Amygdala (tissue), 56 donors: ENCODE data around the gene CYP4F8.

ENCODE experiments used
- DNase-seq, 56 donors: peaks; one replicate each; lab custom pipeline; 2025; lab: John Stamatoyannopoulos, UW

Gene CYP4F8

GRCh38 chr19:15615526-15615925 is 508 bp downstream of the CYP4F8 start:
- no peak for DNase-seq

GRCh38 chr19:15616183-15616582 is 1.2 kb downstream of the CYP4F8 start:
- DNase-seq: no peak

- no peak for DNase-seq
Measured at GRCh38 chr19:15616627-15617270, 1.7 kb downstream of the CYP4F8 start.

- DNase-seq: no peak
Measured at GRCh38 chr19:15618321-15618720, 3.3 kb downstream of the CYP4F8 start.

- DNase-seq: no peak
Measured at GRCh38 chr19:15621801-15622200, 6.8 kb downstream of the CYP4F8 start.

- no peak for DNase-seq
Measured at GRCh38 chr19:15622991-15623390, 8.0 kb downstream of the CYP4F8 start.

- DNase-seq: no peak
Measured at GRCh38 chr19:15623711-15624318, 8.8 kb downstream of the CYP4F8 start.

GRCh38 chr19:15628236-15629002 is 13.4 kb downstream of the CYP4F8 start:
- no peak for DNase-seq

GRCh38 chr19:15629003-15629880 is 14.2 kb downstream of the CYP4F8 start:
- DNase-seq: peak in 48 of 56 donors; percentile 5 to 82 (median 46)

GRCh38 chr19:15631817-15632216 is 16.8 kb downstream of the CYP4F8 start:
- peak in 2 of 56 donors; percentile 4 to 6 for DNase-seq

- peak in 1 of 56 donors; percentile 12 for DNase-seq
Measured at GRCh38 chr19:15633082-15633835, 18.2 kb downstream of the CYP4F8 start.

GRCh38 chr19:15634105-15634504 is 19.1 kb downstream of the CYP4F8 start:
- no peak for DNase-seq

- DNase-seq: no peak
Measured at GRCh38 chr19:15635016-15635805, 20.2 kb downstream of the CYP4F8 start.

GRCh38 chr19:15636026-15636425 is 21.0 kb downstream of the CYP4F8 start:
- peak in 36 of 56 donors; percentile 1 to 67 (median 18) for DNase-seq

- no peak for DNase-seq
Measured at GRCh38 chr19:15639596-15639995, 24.6 kb downstream of the CYP4F8 start.

GRCh38 chr19:15640294-15640903 is 25.4 kb downstream of the CYP4F8 start, which contains the start of gene CYP4F3:
TSS of gene CYP4F3 (plus strand) at chr19:15640897. CDS start at chr19:15641416, 519 bp downstream.
- DNase-seq: peak in 23 of 56 donors; percentile 1 to 48 (median 14)

GRCh38 chr19:15640904-15641597 is 26.0 kb downstream of the CYP4F8 start:
- no peak for DNase-seq
